GM18520 (cell line): Measurements from ENCODE around the gene RTL1.

Source experiments
- ATAC-seq: cut with Tn5 transposase; IDR thresholded peaks from one replicate; pipeline ENCODE4 v1.9.1; 2021; ENCODE audit not compliant: unreplicated experiment

The RTL1 gene

DNA sequence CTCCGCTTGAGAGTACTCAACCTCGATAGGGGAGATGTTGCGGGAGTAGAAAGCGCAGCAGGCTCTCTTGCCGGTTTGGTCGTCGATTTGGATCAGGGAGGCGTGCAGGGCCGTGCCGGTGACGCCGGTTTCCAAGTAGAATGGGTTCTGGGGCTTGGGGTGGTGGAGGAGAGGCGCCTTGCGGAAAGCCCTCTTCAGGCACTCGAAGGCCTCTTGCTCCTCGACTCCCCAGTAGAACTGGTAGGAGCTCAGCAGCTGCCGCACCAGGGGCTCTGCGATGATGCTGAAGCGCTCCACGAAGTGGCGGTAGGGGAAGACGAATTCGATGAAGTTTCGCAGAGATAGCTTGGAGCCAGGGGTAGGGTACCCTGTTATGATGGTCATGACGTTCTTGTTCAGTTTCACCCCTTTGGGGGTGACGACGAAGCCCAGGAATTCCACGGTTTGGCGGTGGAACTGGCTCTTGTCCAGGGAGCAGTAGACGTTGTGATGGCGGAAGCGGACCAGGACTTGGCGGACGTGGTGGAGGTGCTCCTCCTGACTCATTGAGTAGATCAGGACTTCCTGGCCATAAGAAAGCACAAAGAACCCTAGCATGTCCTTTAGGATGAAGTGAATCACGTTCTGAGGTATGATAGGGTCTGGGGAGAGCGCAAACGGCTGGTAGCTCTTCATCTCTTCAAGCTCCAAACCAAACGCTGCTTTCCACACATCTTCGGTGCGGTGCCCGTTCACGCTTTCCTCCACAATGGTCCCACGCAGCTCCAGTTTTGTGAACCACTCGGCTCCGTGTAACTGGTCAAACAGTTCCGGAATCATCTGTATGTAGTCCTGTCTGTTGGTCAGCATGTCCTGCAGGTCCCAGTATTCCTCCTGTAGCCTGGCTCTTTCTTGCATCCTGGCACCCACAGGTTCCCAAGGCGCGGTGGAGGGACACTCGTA is 21.2 kb downstream of the RTL1 start:
- ATAC-seq: no peak

DNA sequence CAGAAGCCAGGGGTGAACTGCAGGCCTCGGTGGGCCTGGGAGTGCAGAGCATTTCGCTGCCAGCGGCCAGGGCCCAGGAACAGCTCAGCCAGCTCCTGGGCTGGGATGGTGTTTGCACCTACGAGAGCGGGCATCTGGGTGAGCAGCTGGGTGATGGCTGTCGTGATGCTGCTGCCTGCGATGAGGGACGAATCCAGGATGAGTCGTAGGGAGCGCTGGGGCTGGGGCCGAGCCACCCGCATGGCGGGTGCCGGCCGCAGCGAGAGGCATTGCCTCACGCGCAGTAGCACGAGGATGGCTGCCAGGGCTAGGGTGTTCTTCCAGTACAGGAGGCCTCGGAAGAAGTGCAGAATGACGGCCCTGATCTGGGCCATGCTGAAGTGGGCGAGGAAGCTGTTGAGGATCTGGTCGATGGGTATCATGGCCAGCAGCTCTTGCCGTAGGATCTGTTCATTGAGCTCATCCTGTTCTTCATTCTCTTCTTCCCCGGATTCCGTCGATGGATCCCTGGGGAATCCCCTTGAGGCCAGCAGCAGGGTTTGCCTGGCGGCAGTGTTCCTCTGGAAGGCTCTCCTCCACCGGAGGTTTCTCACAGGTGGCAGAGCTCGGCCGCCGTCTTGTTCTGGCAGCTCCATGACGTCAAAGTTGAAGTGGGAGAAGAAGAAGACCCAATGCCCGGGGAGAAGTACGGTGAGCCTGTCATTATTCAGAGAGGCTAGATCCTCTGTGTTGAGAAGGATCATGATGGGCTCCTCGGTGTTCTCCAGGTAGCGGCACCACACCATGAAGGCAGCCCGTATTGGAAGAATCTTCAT is 22.1 kb downstream of the RTL1 start:
- no peak for ATAC-seq

DNA sequence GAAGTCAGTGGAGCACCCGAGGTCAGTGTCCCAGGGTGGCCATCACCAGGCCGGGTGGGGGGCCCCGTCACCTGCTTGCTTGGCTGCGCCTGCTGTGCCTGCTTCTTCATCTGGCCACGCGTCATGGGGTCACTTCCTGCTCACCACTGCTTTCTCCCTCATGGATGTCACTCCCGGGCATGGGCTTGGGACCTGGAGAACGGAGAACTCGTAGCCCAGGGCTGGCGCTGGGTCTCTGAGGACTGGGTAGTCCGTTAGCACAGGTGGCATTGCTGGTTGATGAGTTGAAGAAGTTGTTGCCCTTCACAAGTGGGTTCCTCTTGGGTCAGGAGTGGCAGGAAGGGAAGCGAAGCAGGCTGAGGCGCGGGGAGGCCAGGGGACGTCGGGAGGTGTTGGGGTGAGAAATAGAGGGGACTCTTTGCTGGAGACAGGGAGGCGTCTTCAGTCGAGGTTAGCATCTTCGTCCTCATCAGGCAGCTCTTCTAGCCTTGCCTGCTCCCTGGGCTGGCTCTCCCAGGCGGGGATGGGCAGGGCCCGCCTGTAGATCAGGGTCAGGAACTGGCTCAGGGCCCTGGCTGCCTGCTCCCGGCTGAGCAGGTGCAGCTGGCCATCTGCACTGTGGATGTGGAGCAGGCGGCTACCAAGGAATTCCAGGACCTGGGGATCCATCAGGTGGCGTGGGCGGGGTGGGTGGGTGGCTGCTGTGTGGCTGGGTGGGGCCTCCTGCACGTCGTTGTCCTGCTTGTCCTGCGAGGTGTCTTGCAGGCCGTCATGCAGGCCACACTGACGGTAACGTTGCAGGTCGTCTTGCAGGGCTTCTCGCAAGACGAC is 23.0 kb downstream of the RTL1 start:
- ATAC-seq: no peak

DNA sequence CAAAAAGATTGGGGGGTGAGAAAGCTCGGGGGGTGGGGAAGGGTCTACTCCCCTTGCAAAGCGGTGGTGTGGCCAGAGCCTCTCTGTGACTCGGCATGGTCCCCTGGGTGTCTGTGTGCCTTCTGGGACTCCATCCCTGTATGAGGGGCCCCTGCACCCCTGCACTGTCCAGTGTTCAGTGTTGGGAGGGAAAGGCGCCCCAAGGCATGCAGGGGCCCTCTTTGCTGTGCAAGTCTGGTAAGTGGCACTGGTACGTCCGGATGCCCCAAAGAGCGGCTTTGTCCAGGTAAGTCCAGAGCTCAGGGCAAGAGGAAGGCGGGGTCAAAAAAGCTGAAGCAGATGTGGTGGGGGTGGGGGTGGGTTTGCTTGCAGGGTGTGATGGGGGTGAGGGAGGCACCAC is 23.7 kb downstream of the RTL1 start:
- no peak for ATAC-seq

DNA sequence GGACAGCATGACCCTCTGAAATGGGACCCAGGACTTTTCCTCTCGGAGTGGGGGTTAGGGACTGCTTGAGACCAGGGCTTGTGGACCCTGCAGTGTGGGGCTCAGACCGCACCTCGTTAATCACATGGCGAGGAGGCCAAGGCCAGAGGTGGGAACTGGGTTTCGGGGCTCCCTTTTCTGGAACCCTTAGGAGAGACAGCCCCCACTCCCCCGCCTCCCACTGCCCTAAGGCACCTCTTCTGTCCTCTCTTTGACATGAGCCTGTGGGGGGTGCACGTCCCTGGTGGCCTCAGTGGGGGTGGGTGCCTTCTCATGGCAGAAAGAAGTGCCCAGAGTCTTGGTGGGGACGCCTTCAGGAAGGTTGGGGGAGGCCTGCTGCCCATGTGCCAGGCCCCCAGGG is 24.3 kb downstream of the RTL1 start:
- ATAC-seq: no peak

DNA sequence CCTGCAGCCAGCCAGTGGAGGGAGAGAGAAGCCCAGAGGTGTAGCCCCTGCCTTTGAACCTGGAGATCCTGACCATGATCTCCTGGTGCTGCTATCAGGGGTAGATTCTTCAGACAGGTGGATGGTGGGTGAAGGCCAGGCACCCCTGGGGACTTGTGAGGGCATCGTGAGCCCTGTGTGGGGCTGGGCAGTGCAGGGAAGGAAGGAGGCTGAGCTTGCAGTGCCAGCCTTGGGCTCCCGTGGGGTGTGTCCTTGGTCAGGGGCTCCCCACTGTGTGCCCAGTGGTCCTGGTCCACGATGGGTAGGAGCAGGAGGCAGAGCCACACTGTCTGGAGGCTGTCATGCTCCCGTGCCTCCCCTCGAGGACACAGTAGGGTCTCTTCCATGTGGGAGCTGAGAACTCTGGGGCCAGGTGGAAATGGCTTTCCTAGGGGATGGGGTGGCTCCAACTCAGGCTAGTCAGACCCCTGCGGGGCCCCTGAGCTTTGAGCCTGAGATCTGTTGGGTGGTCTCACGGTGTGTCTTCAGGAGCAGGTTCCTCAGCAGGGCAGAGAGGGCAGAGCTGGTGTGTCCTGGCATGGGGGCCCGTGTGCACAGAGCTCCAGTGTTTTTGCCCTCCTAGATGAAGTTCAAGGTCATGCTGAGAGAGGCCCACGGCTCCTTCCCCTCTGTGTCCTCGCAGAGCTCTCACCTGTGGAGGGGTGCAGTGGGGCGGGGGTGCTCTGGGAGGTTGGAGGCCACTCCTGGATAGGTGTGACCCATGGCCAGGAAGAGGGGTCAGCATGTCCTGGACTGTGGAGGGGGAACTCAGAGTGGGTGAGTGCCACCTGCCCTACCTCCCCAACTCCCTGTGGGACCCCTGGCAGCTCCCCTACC is 25.0 kb downstream of the RTL1 start:
- ATAC-seq: no peak

DNA sequence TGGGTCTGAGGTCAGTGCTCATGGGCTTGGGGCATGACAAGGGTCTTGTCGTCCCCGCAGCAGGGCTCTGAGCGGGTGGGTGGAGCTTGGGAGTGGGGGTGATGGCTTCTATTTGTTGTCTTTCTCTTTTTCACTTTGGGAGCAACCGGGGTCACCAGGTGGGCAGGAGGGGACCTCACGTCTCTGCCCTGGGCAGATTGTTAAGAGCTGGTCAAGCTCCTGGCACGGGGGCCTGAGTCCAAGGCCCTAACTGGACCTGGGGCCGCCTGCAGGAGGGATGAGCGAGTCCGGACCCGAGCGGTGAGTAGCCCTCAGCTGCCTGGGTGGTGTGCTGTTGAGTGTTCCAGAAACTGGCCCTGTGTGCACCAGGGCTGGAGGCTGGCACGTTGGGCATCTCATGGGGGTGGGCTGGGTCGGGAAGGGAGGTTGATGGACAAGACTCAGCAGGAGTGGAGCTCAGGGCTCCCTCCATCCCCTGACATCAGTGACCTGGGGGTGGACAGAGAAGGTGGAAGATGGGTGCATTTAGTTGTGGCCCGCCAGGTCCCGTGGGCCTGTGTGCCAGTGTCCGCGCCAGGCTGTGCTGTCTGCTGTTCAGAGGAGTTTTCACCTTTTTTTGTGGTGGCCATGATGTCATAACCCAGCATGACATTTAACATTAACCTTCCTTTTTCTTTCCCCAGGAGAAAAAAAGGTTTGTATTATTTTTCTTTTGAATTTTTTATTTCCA is 27.5 kb downstream of the RTL1 start:
- no peak for ATAC-seq

DNA sequence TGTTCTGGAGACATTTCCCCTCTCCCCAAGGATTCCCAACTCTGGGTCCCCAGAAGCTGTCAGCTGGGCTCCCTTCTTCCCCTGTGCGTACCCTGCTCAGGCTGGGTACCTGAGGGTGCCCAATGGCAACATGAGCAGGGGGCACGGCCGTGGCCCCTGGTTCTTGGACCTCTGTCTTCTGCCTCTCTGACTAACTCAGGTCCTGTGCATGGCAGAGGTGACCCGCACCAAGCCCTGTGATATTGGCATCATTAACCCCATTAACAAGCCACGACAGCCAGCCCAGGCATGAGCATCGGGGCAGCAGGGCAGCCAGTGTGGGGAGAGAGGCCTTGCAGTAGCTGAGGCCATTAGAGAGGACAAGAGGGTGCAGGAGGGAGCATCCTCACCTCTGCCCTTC is 28.4 kb downstream of the RTL1 start:
- no peak for ATAC-seq

DNA sequence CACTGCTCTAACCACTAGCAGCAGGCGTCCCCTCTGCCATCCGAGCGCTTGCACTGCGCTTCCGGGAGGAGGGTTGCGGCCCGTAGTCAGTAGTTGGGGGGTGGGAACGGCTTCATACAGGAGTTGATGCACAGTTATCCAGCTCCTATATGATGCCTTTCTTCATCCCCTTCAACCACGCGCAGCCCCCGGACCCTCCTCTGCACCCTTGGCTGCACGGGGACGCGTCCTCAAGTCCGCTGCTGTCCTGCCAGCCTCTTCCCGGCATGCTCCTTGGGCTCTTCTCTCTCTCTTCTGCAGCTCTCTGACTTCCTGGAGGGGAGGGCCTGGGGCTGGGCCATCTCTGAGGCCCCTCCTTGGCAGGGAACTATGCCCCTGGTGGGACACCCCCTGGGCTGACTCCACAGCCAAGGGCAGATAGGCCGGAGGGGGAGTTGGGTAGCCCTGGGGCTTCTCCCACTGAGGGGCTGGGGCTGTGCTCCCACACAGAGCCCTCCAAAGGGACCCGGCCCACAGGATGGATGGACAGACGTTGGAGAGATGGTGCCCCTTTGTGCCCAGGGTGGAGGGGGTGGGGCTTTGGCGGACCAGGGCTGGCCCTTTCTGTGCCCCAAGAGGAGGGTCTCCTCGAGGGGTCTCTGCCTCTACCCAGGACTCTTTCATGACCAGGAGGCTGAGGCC is 29.0 kb downstream of the RTL1 start:
- ATAC-seq: no peak

DNA sequence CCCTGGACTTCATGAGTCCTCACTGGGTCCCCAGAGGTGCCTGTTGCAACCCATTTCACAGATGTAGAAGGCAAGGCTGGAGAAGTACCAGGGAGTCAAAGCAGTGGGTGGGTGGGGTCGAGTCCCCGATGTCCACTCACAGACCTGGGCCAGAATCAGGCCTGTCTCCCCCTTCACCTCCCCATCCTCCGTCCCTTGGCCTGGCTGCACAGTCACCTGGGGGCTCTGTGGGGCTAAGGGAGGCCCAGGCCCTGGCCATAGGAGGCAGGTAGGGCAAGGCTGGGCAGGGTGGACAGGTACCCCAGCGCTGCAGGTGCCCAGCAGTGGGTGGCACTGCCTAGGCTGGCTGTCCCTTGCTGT is 29.5 kb downstream of the RTL1 start:
- no peak for ATAC-seq

DNA sequence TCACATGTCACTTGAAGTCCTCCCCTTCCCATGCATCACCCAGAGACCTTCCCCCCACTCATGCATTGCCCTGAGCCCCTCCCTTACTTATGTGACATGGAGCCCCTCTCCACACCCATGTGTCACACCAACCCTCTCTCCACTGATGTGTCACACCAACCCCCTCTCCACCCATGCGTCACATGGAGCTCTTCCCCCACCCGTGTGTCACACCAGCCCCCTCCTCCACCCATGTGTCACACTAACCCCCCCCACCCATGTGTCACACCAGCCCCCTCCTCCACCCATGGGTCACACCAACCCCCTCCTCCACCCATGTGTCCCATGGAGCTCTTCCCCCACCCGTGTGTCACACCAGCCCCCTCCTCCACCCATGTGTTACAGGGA is 30.4 kb downstream of the RTL1 start:
- ATAC-seq: no peak

DNA sequence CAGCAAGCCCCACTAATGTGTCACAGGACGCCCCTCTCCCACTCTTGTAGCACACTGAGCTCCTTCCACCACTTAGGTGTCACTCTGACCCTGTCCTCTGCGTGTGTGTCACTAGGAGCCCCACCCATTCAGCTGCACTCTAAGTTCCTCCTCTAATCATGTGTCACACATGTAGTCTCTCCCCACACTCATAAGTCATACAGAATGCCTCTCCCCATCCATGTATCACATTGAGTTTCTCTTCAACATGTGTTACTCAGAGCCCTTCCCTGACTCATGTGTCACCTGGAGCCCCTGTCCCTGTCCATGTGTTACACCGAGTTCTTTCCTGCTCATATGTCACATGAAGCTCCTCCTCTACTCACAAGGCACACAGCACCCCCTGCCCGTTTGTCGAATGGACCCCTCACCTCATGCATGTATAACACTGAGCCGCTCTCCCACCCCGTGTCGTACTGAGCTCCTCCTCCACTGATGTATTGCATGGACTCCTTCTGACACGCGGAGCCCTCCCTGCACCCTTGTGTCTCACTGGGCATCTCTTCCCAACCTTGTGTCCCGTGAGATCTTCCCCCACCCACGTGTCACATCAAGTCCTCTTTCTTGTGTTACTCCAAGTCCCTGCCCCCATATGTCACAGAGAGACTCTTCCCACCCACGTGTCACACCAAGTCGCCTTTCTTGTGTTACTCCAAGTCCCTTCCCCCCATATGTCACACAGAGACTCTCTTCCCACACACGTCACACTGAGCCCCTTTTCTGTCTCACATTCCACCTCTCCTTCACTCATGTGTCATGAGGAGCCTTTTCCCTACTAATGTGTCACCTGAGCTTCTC is 31.0 kb downstream of the RTL1 start:
- no peak for ATAC-seq

DNA sequence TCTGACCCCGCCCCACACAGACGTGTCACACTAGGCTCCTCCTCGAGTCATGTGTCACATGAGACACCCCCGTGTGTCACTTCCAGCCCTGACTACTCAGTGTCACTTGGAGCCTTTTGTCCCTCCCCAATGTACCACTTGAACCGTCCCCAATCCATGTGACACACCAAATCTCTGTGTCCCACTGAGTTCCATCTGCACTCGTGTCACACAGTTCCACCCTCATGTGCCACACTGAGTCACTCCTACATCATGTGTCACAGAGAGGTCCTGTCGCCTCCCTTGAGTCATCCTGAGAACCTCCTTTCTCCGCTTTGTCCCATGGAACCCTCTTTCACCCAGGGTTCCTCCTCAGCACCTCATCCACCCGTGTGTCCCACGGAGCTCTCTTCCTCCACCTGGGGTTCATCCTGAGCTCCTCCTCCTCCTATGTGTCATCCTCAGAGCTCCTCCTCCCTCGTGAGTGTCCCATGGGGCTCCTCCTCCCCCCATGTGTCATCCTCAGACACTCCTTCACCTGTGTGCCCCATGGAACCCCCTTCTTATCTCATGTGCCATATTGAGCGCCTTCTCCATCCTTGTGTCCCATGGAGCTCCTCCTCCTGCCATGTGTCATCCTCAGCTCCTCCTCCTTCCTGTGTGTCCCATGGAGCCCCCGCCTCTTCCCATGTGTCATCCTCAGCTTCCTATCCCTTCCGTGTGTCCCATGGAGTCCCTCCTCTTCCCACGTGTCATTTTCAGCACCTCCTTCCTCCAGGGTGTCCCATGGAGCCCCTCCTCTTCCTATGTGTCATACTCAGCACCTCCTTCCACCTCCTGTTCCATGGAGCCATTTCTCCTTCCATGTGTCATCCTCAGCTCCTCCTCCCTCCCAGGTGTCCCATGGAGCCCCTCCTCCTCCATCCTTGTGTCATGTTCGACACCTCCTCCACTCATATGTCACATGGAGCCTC is 32.0 kb downstream of the RTL1 start:
- ATAC-seq: no peak

DNA sequence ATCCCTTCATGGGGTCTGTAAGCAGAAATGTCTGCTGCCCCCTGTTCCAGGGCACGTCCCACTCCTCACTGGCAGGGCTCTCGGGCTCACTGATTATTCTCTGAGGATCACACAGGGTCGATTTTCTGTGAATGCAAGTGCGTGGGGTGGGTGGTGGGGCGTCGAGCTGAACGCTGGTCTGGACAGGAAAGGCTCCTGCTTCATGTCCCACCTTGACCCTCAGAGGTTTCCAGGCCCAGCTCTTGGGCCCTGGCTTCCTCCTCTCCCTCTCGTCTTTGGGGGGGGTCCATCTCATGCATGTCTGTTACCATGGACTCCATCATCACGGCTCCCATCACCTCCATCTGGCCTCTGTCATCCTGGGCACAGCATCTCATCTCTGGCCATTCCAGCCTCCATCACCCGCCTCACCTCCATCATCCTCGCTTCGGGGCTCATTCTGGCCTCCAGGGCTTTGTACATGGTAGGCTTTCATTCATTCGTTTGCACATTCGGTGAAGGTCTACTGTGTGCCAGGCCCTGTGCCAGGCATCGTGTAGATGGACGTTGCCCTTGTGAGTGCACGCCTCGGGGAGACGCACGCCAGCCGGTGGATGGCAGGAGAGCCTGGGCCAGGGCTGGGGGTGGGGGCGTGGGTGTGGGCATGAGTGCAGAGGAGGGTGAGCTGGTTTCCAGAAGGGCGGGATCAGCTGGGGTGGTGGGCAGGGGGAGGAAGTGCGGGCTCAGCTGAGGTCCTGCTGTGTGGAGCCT is 34.7 kb downstream of the RTL1 start:
- ATAC-seq: no peak

DNA sequence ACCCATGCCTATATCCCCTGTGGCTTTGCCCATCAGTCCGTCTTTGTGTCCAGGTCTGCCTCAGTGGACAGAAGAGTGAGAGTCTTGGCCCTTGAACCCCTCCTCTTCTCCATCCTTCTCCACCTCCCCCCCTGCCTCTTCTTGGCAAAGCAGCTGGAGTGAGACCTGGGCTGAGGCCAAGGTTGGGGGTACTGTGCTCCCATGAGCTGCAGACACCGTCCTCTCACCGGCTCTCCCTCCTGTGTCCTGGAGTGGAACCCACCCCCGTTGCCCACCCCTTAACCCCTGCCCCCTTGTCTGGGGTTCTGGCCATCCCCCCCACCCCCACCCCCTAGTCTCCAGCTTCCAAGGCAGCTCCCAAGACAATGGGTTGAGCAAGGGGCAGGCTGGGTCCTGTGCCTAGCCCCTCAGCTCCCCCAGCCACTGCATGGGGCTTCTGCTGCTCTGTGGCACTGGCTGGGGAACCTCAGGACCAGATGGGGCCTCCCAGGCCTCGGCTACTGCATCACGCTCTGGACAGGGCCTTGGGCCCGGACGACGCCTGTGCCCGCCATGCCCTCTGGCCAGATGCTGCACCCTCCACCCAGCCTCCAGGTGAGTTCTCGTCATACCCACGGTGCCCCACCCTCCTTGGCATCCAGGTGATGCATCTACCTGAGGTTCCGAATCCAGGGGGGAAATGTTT is 35.7 kb downstream of the RTL1 start:
- ATAC-seq: no peak
